CD14-positive monocyte (primary cell): ENCODE measurements around the gene SV2B. TPM values are rescaled to one million over a fixed set of nuclear protein-coding genes. Genes with fewer than 3 reads are reported as not detected.

Experiments used
- DNase-seq, 3 donors: peaks; one replicate each; pipeline ENCODE4 v3.0.0-alpha.2; 2011 to 2022
- H2AFZ ChIP-seq: 2 replicates; pipeline ENCODE4 v1.6.0; 2012; ENCODE audit warnings: mild to moderate bottlenecking, low read depth, low read length, inconsistent platforms; ENCODE audit not compliant: insufficient read depth, poor library complexity, severe bottlenecking
- H3K27ac ChIP-seq, 2 donors: 1 replicate in 1 of 2; 2 replicates in 1 of 2; pipeline ENCODE4 v1.5.1; 2012 to 2013; ENCODE audit warnings: low read length in 2 of 2, control low read depth in 1 of 2, inconsistent platforms in 1 of 2, low read depth in 1 of 2, mild to moderate bottlenecking in 1 of 2
- H3K27me3 ChIP-seq, 2 donors: one replicate each; pipeline versions ENCODE4 v1.6.0 to v1.6.1; 2011 to 2013; ENCODE audit warnings: low read length in 2 of 2; ENCODE audit not compliant: control insufficient read depth in 2 of 2, insufficient read depth in 2 of 2
- H3K36me3 ChIP-seq, 2 donors: replicated peaks in 1 of 2; 1 replicate in 1 of 2; 2 replicates in 1 of 2; pipeline versions ENCODE4 v1.5.1 to v1.6.1; 2012 to 2013; ENCODE audit warnings: low read length in 2 of 2, control low read depth in 1 of 2, inconsistent platforms in 1 of 2, mild to moderate bottlenecking in 1 of 2; ENCODE audit not compliant: insufficient read depth in 2 of 2, control insufficient read depth in 1 of 2
- H3K4me1 ChIP-seq, 2 donors: 1 replicate in 1 of 2; 2 replicates in 1 of 2; pipeline versions ENCODE4 v1.5.1 to v1.6.1; 2012 to 2013; ENCODE audit warnings: low read length in 2 of 2, control low read depth in 1 of 2, inconsistent platforms in 1 of 2, mild to moderate bottlenecking in 1 of 2, moderate library complexity in 1 of 2; ENCODE audit not compliant: insufficient read depth in 2 of 2, control insufficient read depth in 1 of 2
- H3K4me2 ChIP-seq: replicated peaks from 2 replicates; pipeline ENCODE3; 2012; ENCODE audit warnings: low read length, moderate library complexity, mild to moderate bottlenecking; ENCODE audit not compliant: poor library complexity, severe bottlenecking; ENCODE audit errors: extremely low read depth
- H3K4me3 ChIP-seq, 3 experiments: fragments of 200-600 bp in 1 of 3; sonication (generic) in 1 of 3; replicated peaks in 1 of 3; 1 replicate in 2 of 3; 2 replicates in 1 of 3; pipeline ENCODE4 v1.5.1; 2011 to 2013; ENCODE audit warnings: low read length in 3 of 3, mild to moderate bottlenecking in 3 of 3, control low read depth in 2 of 3, low read depth in 2 of 3, inconsistent platforms in 1 of 3, moderate library complexity in 1 of 3
- H3K79me2 ChIP-seq: 2 replicates; pipeline ENCODE4 v1.6.0; 2012; ENCODE audit warnings: mild to moderate bottlenecking, control low read depth, inconsistent platforms, low read length, moderate library complexity; ENCODE audit not compliant: insufficient read depth
- H3K9ac ChIP-seq: 2 replicates; pipeline ENCODE4 v1.6.0; 2017; ENCODE audit warnings: low read length, mild to moderate bottlenecking; ENCODE audit not compliant: insufficient read depth, poor library complexity, severe bottlenecking
- H3K9me3 ChIP-seq, 2 donors: replicated peaks in 1 of 2; 1 replicate in 1 of 2; 2 replicates in 1 of 2; pipeline versions ENCODE4 v1.5.1 to v1.6.1; 2012 to 2013; ENCODE audit warnings: low read length in 2 of 2, control low read depth in 1 of 2; ENCODE audit not compliant: control insufficient read depth in 1 of 2, insufficient read depth in 1 of 2
- H4K20me1 ChIP-seq: 2 replicates; pipeline ENCODE4 v1.6.0; 2012; ENCODE audit warnings: mild to moderate bottlenecking, low read length, control low read depth, moderate library complexity; ENCODE audit not compliant: insufficient read depth
- H3K27ac Mint-ChIP-seq, 7 donors: one replicate each; pipeline ENCODE4 v1.8.0; 2020; ENCODE audit warnings: mild to moderate bottlenecking in 7 of 7, mixed read lengths in 7 of 7, moderate library complexity in 6 of 7, inconsistent platforms in 2 of 7
- H3K27me3 Mint-ChIP-seq, 3 donors: one replicate each; pipeline ENCODE4 v1.8.0; 2021 to 2022; ENCODE audit warnings: low read depth in 3 of 3, mild to moderate bottlenecking in 3 of 3, mixed read lengths in 3 of 3, moderate library complexity in 3 of 3, inconsistent platforms in 1 of 3
- H3K36me3 Mint-ChIP-seq, 2 donors: one replicate each; pipeline ENCODE4 v1.8.0; 2020; ENCODE audit warnings: mixed read lengths in 2 of 2, inconsistent platforms in 1 of 2, mild to moderate bottlenecking in 1 of 2
- H3K4me1 Mint-ChIP-seq: one replicate; pipeline ENCODE4 v1.8.0; 2020; ENCODE audit warnings: mild to moderate bottlenecking, mixed read lengths
- H3K4me3 Mint-ChIP-seq, 2 donors: one replicate each; pipeline ENCODE4 v1.8.0; 2020; ENCODE audit warnings: mild to moderate bottlenecking in 2 of 2, mixed read lengths in 2 of 2, moderate library complexity in 1 of 2
- H3K9me3 Mint-ChIP-seq, 7 donors: one replicate each; pipeline ENCODE4 v1.8.0; 2020 to 2022; ENCODE audit warnings: mixed read lengths in 7 of 7, mild to moderate bottlenecking in 6 of 7, moderate library complexity in 6 of 7, inconsistent platforms in 2 of 7
- CTCF ChIP-seq: fragments of 200-600 bp; IDR thresholded peaks from one replicate; pipeline ENCODE4 v1.8.0; 2022; ENCODE audit warnings: antibody characterized with exemption, mild to moderate bottlenecking
- WGBS: methylation state at CpG from one replicate; pipeline ENCODE4 v1.1.5; 2013; ENCODE audit warnings: missing lambda C conversion rate; ENCODE audit not compliant: insufficient coverage; 5-methylcytosine and 5-hydroxymethylcytosine counted together
- intact Hi-C, 2 donors: fragments of 100-400 bp; cut with micrococcal nuclease; formaldehyde crosslinking; loops; one replicate each; pipeline versions ENCODE4 v1.15.0 to v1.15.1; 2023
- polyA plus RNA-seq, 3 donors: library from polyadenylated mRNA; depleted of rRNA in 1 of 3; unstranded in 2 of 3; stranded (reverse) in 1 of 3; fragments of 300-500 nt in 2 of 3; fragments of >200 nt in 1 of 3; fragmentation: Illumina TruSeq in 2 of 3; gene quantifications; 1 replicate in 2 of 3; 2 replicates in 1 of 3; pipeline ENCODE4 v1.2.3, GENCODE V29; 2012 to 2021

SV2B gene
- polyA plus RNA-seq, 3 donors: not detected

GRCh38 chr15:91294795-91295194 is 194.7 kb downstream of the SV2B start:
- no peak for DNase-seq
- Mint-ChIP-seq H3K4me3 (no peak overlapping the region), H3K4me1 (peaks cover 5% of the 10 kb centered on the region), H3K27me3 (peaks cover 1 to 6% (median 4%) of the 10 kb centered on the region in 3 donors), H3K9me3 (peaks cover 0 to 3% (median 2%) of the 10 kb centered on the region in 7 donors), H3K36me3 (no peaks in the 10 kb centered on the region), H3K27ac (no peak overlapping the region)
- no peaks in the 10 kb centered on the region for H3K79me2 ChIP-seq
- no peak overlapping the region for H3K27ac ChIP-seq
- no peaks in the 10 kb centered on the region for H3K9me3 ChIP-seq
- H2AFZ ChIP-seq: no peak overlapping the region
- no peak overlapping the region for H3K4me3 ChIP-seq
- no peak overlapping the region for H3K9ac ChIP-seq
- H4K20me1 ChIP-seq: no peaks in the 10 kb centered on the region
- WGBS: 88% methylated on average over 2 of the region's 5 CpGs
- peaks cover 0 to 3% of the 10 kb centered on the region in 2 donors for H3K4me1 ChIP-seq
- no peak for TF ChIP-seq CTCF
- intact Hi-C loops: no loop called here
- H3K27me3 ChIP-seq: no peaks in the 10 kb centered on the region
- H3K36me3 ChIP-seq: no peaks in the 10 kb centered on the region
- no peak overlapping the region for H3K4me2 ChIP-seq

- peaks cover 0 to under 1% of the 10 kb centered on the region in 2 donors for H3K27me3 ChIP-seq
- intact Hi-C loops: no loop called here
- no peaks in the 10 kb centered on the region for H3K79me2 ChIP-seq
- H3K27ac ChIP-seq: no peak overlapping the region
- TF ChIP-seq CTCF: no peak
- Mint-ChIP-seq H3K27me3 (peaks cover 1 to 8% (median 4%) of the 10 kb centered on the region in 3 donors), H3K9me3 (peaks cover 0 to 3% (median 2%) of the 10 kb centered on the region in 7 donors), H3K4me3 (no peak overlapping the region), H3K36me3 (no peaks in the 10 kb centered on the region), H3K4me1 (peaks cover 6% of the 10 kb centered on the region), H3K27ac (no peak overlapping the region)
- no peaks in the 10 kb centered on the region for H4K20me1 ChIP-seq
- no peak overlapping the region for H3K4me2 ChIP-seq
- H3K4me3 ChIP-seq: no peak overlapping the region
- DNase-seq: no peak
- H3K9me3 ChIP-seq: no peaks in the 10 kb centered on the region
- H2AFZ ChIP-seq: no peak overlapping the region
- no peaks in the 10 kb centered on the region for H3K4me1 ChIP-seq
- WGBS: 94% methylated on average over 2 of the region's 6 CpGs
- no peaks in the 10 kb centered on the region for H3K36me3 ChIP-seq
- H3K9ac ChIP-seq: no peak overlapping the region
Measured at GRCh38 chr15:91298101-91298500, 198.0 kb downstream of the SV2B start.
